ENCODE data around the gene CHRNB1.

DNA sequence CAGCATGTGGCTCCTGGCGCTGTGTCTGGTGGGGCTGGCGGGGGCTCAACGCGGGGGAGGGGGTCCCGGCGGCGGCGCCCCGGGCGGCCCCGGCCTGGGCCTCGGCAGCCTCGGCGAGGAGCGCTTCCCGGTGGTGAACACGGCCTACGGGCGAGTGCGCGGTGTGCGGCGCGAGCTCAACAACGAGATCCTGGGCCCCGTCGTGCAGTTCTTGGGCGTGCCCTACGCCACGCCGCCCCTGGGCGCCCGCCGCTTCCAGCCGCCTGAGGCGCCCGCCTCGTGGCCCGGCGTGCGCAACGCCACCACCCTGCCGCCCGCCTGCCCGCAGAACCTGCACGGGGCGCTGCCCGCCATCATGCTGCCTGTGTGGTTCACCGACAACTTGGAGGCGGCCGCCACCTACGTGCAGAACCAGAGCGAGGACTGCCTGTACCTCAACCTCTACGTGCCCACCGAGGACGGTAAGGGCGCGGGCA, 36.6 kb upstream of the CHRNB1 start:
- TF ChIP-seq CTCF (IDR thresholded peaks at IDR 0.05; ENCODE audit: borderline replicate concordance, extremely low read depth, low read length, poor library complexity, severe bottlenecking), result no peak
- no peak for TF ChIP-seq EZH2 (IDR thresholded peaks at IDR 0.05; ENCODE audit: borderline replicate concordance, low read depth, low read length, severe bottlenecking)
